Parathyroid adenoma (tissue), 2 donors: ENCODE measurements around the gene GAS6.
"Not testable (repeated sequence)": the region's sequence is repeated elsewhere in the genome, so short reads cannot be mapped to it uniquely, and the experiment has no call there.

ENCODE experiments used
- H2AFZ ChIP-seq: fragments of 300-600 bp; sonication (generic); one replicate; pipeline ENCODE4 v1.7.0; 2017; ENCODE audit warnings: antibody characterized with exemption, mild to moderate bottlenecking
- H3K27ac ChIP-seq: fragments of 300-600 bp; sonication (generic); one replicate; pipeline ENCODE4 v1.7.0; 2017
- H3K27me3 ChIP-seq: fragments of 300-600 bp; sonication (generic); one replicate; pipeline ENCODE4 v1.7.0; 2017; ENCODE audit warnings: low read length; ENCODE audit not compliant: control insufficient read depth, insufficient read depth
- H3K36me3 ChIP-seq: fragments of 300-600 bp; sonication (generic); one replicate; pipeline ENCODE4 v1.7.0; 2017; ENCODE audit warnings: low read length; ENCODE audit not compliant: control insufficient read depth, insufficient read depth
- H3K4me1 ChIP-seq: fragments of 300-600 bp; sonication (generic); one replicate; pipeline ENCODE4 v1.7.0; 2017; ENCODE audit warnings: control low read depth
- H3K4me2 ChIP-seq: fragments of 300-600 bp; sonication (generic); one replicate; pipeline ENCODE4 v1.7.0; 2017; ENCODE audit warnings: low read length
- H3K4me3 ChIP-seq: fragments of 300-600 bp; sonication (generic); one replicate; pipeline ENCODE4 v1.7.0; 2017; ENCODE audit warnings: low read depth, low read length
- H3K79me2 ChIP-seq: fragments of 300-600 bp; sonication (generic); one replicate; pipeline ENCODE4 v1.7.0; 2017; ENCODE audit warnings: control low read depth
- H3K9ac ChIP-seq: fragments of 300-600 bp; sonication (generic); one replicate; pipeline ENCODE4 v1.7.0; 2017; ENCODE audit warnings: mild to moderate bottlenecking
- H3K9me3 ChIP-seq: fragments of 300-600 bp; sonication (generic); one replicate; pipeline ENCODE4 v1.7.0; 2017; ENCODE audit warnings: low read length; ENCODE audit not compliant: control insufficient read depth
- CTCF ChIP-seq: fragments of 300-600 bp; sonication (generic); IDR thresholded peaks from one replicate; pipeline ENCODE4 v1.7.0; 2017; ENCODE audit warnings: antibody characterized with exemption, mild to moderate bottlenecking
- donor health status: primary hyperparathyroidism.

Gene GAS6

GRCh38 chr13:113791226-113791625 is 72.7 kb downstream of the GAS6 start:
- no peak overlapping the region for H3K9ac ChIP-seq
- no peaks in the 10 kb centered on the region for H3K9me3 ChIP-seq
- TF ChIP-seq CTCF = no peak
- no peak overlapping the region for H3K27ac ChIP-seq
- H3K27me3 ChIP-seq = no peaks in the 10 kb centered on the region
- H2AFZ ChIP-seq = no peak overlapping the region
- H3K4me3 ChIP-seq = no peak overlapping the region
- no peaks in the 10 kb centered on the region for H3K36me3 ChIP-seq
- H3K79me2 ChIP-seq = no peaks in the 10 kb centered on the region
- no peaks in the 10 kb centered on the region for H3K4me1 ChIP-seq
- H3K4me2 ChIP-seq = no peak overlapping the region

GRCh38 chr13:113789931-113790330 is 73.9 kb downstream of the GAS6 start:
- H2AFZ ChIP-seq, H3K4me2 ChIP-seq, H3K9me3 ChIP-seq, H3K4me1 ChIP-seq, H3K9ac ChIP-seq, H3K79me2 ChIP-seq, H3K4me3 ChIP-seq, H3K27me3 ChIP-seq, H3K27ac ChIP-seq, H3K36me3 ChIP-seq: not testable (repeated sequence)

GRCh38 chr13:113789167-113789566 is 74.7 kb downstream of the GAS6 start:
- Histone ChIP-seq H3K36me3 (no peaks in the 10 kb centered on the region), H3K27me3 (no peaks in the 10 kb centered on the region), H3K4me1 (no peaks in the 10 kb centered on the region), H3K27ac (no peak overlapping the region), H3K9me3 (no peaks in the 10 kb centered on the region), H2AFZ (no peak overlapping the region), H3K4me3 (no peak overlapping the region), H3K4me2 (no peak overlapping the region), H3K79me2 (no peaks in the 10 kb centered on the region), H3K9ac (no peak overlapping the region)
- no peak for TF ChIP-seq CTCF

GRCh38 chr13:113788413-113789135 is 75.3 kb downstream of the GAS6 start:
- no peaks in the 10 kb centered on the region for H3K9me3 ChIP-seq
- H3K4me2 ChIP-seq = no peak overlapping the region
- no peaks in the 10 kb centered on the region for H3K4me1 ChIP-seq
- no peaks in the 10 kb centered on the region for H3K79me2 ChIP-seq
- H3K27me3 ChIP-seq = no peaks in the 10 kb centered on the region
- H3K27ac ChIP-seq = no peak overlapping the region
- TF ChIP-seq CTCF = no peak
- no peaks in the 10 kb centered on the region for H3K36me3 ChIP-seq
- no peak overlapping the region for H2AFZ ChIP-seq
- H3K9ac ChIP-seq = no peak overlapping the region
- no peak overlapping the region for H3K4me3 ChIP-seq

GRCh38 chr13:113787694-113788093 is 76.2 kb downstream of the GAS6 start:
- no peak overlapping the region for H3K27ac ChIP-seq
- TF ChIP-seq CTCF = no peak
- no peaks in the 10 kb centered on the region for H3K27me3 ChIP-seq
- no peak overlapping the region for H2AFZ ChIP-seq
- no peaks in the 10 kb centered on the region for H3K9me3 ChIP-seq
- H3K79me2 ChIP-seq = no peaks in the 10 kb centered on the region
- H3K4me1 ChIP-seq = no peaks in the 10 kb centered on the region
- H3K36me3 ChIP-seq = no peaks in the 10 kb centered on the region
- H3K4me2 ChIP-seq = no peak overlapping the region
- no peak overlapping the region for H3K4me3 ChIP-seq
- no peak overlapping the region for H3K9ac ChIP-seq
